HepG2 (cell line): ENCODE measurements around the gene ACTR10. TPM values are rescaled to one million over a fixed set of nuclear protein-coding genes. Genes with fewer than 3 reads are reported as not detected.
A peak's percentile ranks its signal among the peaks of the same experiment; 100 is the strongest.
"Not testable (repeated sequence)": the region's sequence is repeated elsewhere in the genome, so short reads cannot be mapped to it uniquely, and the experiment has no call there.

Source experiments
- ATAC-seq: fragments of 200-7000 bp; cut with Tn5 transposase; 3 replicates; pipeline ENCODE4 v1.9.1; 2020; ENCODE audit warnings: mild to moderate bottlenecking, moderate library complexity
- BruUV-seq: library from RNA; stranded (reverse); fragments of 400-500 nt; replicated peaks from 2 replicates; lab custom pipeline; 2021; lab: Mats Ljungman, UMichigan
- CTCF ChIA-PET: fragments of 300-600 bp; formaldehyde crosslinking; extraction: SDS; loops from one replicate; lab custom pipeline; 2021; ENCODE audit warnings: low total read pairs, inconsistent platforms, low intra/inter-chr PET ratio; lab: Yijun Ruan, JAX
- POLR2A ChIA-PET: fragments of 350-600 bp; sonication (Branson Sonifier 250); formaldehyde crosslinking; loops from one replicate; lab custom pipeline; 2020; ENCODE audit warnings: antibody characterized with exemption, inconsistent platforms; lab: Yijun Ruan, JAX
- DNase-seq: peaks from one replicate; pipeline ENCODE4 v3.0.0-alpha.2; 2015; ENCODE audit warnings: low spot score
- FAIRE-seq: peaks from 3 replicates; lab custom pipeline; 2011; peaks lifted over from hg19 to GRCh38; lab: Jason Lieb, UNC
- H2AFZ ChIP-seq: one replicate; pipeline ENCODE4 v1.6.1; 2011; ENCODE audit warnings: low read length, inconsistent platforms
- H3K27ac ChIP-seq: fragments of 300-600 bp; 3 replicates; pipeline ENCODE4 v1.8.0; 2011; ENCODE audit warnings: mixed run types, mild to moderate bottlenecking, mixed read lengths, low read length, inconsistent platforms; ENCODE audit not compliant: insufficient read depth; ENCODE audit errors: extremely low read length
- H3K27me3 ChIP-seq, 2 experiments: fragments of 200-600 bp in 1 of 2; 2 replicates in 1 of 2; 3 replicates in 1 of 2; pipeline versions ENCODE4 v1.6.0 to v1.8.0; 2011; ENCODE audit warnings: low read length in 2 of 2, mild to moderate bottlenecking in 2 of 2, moderate library complexity in 2 of 2, inconsistent platforms in 1 of 2; ENCODE audit not compliant: insufficient read depth in 2 of 2, control insufficient read depth in 1 of 2
- H3K36me3 ChIP-seq, 2 experiments: fragments of 200-600 bp in 1 of 2; replicated peaks in 1 of 2; 2 replicates in 1 of 2; 3 replicates in 1 of 2; pipeline versions ENCODE4 v1.5.1 to v1.8.0; 2011; ENCODE audit warnings: low read length in 2 of 2, inconsistent platforms in 1 of 2; ENCODE audit not compliant: insufficient read depth in 2 of 2, control insufficient read depth in 1 of 2
- H3K4me1 ChIP-seq: 2 replicates; pipeline ENCODE4 v1.5.1; 2012; ENCODE audit warnings: low read length, inconsistent platforms; ENCODE audit not compliant: insufficient read depth
- H3K4me2 ChIP-seq: 2 replicates; pipeline ENCODE4 v1.6.0; 2011; ENCODE audit warnings: low read depth, low read length, inconsistent platforms
- H3K4me3 ChIP-seq, 3 experiments: fragments of 200-600 bp in 1 of 3; sonication (generic), shearing (Covaris generic) in 1 of 3; replicated peaks in 1 of 3; 2 replicates each; pipeline ENCODE4 v1.5.1; 2011 to 2016; ENCODE audit warnings: low read length in 3 of 3, inconsistent platforms in 2 of 3, low read depth in 2 of 3, mild to moderate bottlenecking in 2 of 3, control low read depth in 1 of 3, mixed read lengths in 1 of 3; ENCODE audit not compliant: insufficient read depth in 1 of 3
- H3K79me2 ChIP-seq: one replicate; pipeline ENCODE4 v1.6.1; 2011; ENCODE audit warnings: low read length, inconsistent platforms; ENCODE audit not compliant: insufficient read depth
- H3K9ac ChIP-seq: 2 replicates; pipeline ENCODE4 v1.6.0; 2011; ENCODE audit warnings: mild to moderate bottlenecking, low read depth, low read length, inconsistent platforms; ENCODE audit not compliant: insufficient read depth
- H3K9me3 ChIP-seq: 2 replicates; pipeline ENCODE4 v1.5.1; 2012; ENCODE audit warnings: mild to moderate bottlenecking, low read length
- H4K20me1 ChIP-seq: 2 replicates; pipeline ENCODE4 v1.6.0; 2011; ENCODE audit warnings: inconsistent platforms, mild to moderate bottlenecking, low read length, moderate library complexity; ENCODE audit not compliant: insufficient read depth
- AGO2 ChIP-seq: fragments of 200-400 bp; formaldehyde crosslinking; optimal IDR thresholded peaks from 2 replicates; pipeline ENCODE3; 2017; ENCODE audit warnings: mild to moderate bottlenecking, low read depth, low read length, moderate library complexity
- MIXL1 ChIP-seq: IDR thresholded peaks from 2 replicates; pipeline ENCODE4 v1.6.1; 2016
- ZNF362 ChIP-seq: sonication (generic); formaldehyde crosslinking; IDR thresholded peaks from 2 replicates; pipeline ENCODE4 v1.4.0; 2020; ENCODE audit warnings: missing genetic modification reagents, mild to moderate bottlenecking, borderline replicate concordance
- ZNF850 ChIP-seq: sonication (generic); formaldehyde crosslinking; conservative IDR thresholded peaks from 2 replicates; pipeline ENCODE4 v1.9.0; 2021; ENCODE audit warnings: mild to moderate bottlenecking, missing genetic modification reagents
- WGBS: methylation state at CpG from one replicate; pipeline ENCODE4 v1.1.6; 2017; ENCODE audit warnings: low lambda C conversion rate; 5-methylcytosine and 5-hydroxymethylcytosine counted together
- in situ Hi-C: cut with HindIII; loops from 2 replicates; pipeline ENCODE4 v1.10.0; 2017; ENCODE audit warnings: low pct_unique_long_range_greater_than_20kb; ENCODE audit not compliant: extremely low pct_ligation_motif_present
- intact Hi-C: fragments of 100-400 bp; cut with micrococcal nuclease; formaldehyde crosslinking; loops from one replicate; pipeline ENCODE4 v1.10.0; 2022; ENCODE audit not compliant: unreplicated experiment
- polyA plus RNA-seq, 8 experiments: library from polyadenylated mRNA; depleted of rRNA in 3 of 8; stranded (reverse) in 7 of 8; unstranded in 1 of 8; fragments of >200 nt; fragmentation: Illumina TruSeq in 4 of 8; extraction: Trizol in 4 of 8; gene quantifications; 2 replicates each; pipeline versions ENCODE4 v1.2.1 to v1.2.3, GENCODE V29; 2011 to 2016; ENCODE audit warnings: low read depth in 4 of 8, missing spikeins in 1 of 8, mixed read lengths in 1 of 8; ENCODE audit not compliant: insufficient read depth in 1 of 8
- total RNA-seq, 5 experiments: library from RNA; depleted of rRNA; stranded (reverse); fragments of >200 nt; fragmentation: Illumina TruSeq; extraction: Trizol; gene quantifications; 2 replicates each; pipeline ENCODE4 v1.2.3, GENCODE V29; 2016; ENCODE audit warnings: low read depth in 1 of 5

ACTR10 gene
- total and polyA plus RNA-seq, 2 of the 13 experiments (the other 11 are each of a cell fraction or from before 2014, with no cell fraction given): 30.0 to 41.3 TPM

DNA sequence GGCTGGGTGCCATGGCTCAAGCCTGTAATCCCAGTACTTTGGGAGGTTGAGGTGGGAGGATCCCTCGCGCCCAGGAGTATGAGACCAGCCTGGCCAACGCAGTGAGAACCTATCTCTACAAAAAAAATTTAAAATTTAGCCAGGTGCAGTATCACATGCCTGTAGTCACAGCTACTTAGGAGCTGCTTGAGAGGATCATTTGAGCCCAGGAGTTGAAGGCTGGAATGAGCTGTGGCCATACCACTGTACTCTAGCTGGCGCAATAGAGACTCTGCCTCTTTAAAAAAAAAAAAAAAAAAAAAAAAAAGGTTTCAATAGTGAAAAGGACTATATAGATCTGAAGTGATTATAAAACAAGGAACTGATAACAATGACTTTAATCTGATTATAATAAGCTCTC is 58.2 kb downstream of the ACTR10 start:
- H3K4me2 ChIP-seq: no peak overlapping the region
- intact Hi-C loops: no loop called here
- over 99% methylated on average over 4 of the region's 4 CpGs for WGBS
- ChIA-PET CTCF (no interaction called here), POLR2A (interaction anchor here (1.0 to 3.0 kb wide), 4 partner anchors 14 to 40 kb away, joined by 3 to 16 read pairs (median 4); partner anchors contain the start of genes ARID4A and PSMA3)
- no peak overlapping the region for H2AFZ ChIP-seq
- H3K79me2 ChIP-seq: peaks cover 7% of the 10 kb centered on the region
- peaks cover 16 to 72% of the 10 kb centered on the region in 2 experiments for H3K36me3 ChIP-seq
- H3K27ac ChIP-seq: no peak overlapping the region
- H3K27me3 ChIP-seq: no peaks in the 10 kb centered on the region
- no peak overlapping the region for H3K4me3 ChIP-seq
- in situ Hi-C loops: no loop called here
- no peak for DNase-seq
- peak; percentile 69 for ATAC-seq
- no peak for TF ChIP-seq MIXL1 (CRISPR knock-in tag)
- peak; percentile 62; the same call in 1 of the 2 replicates for TF ChIP-seq ZNF362 (CRISPR knock-in tag)
- no peak for TF ChIP-seq ZNF850 (CRISPR knock-in tag)
- no peak for FAIRE-seq
- H4K20me1 ChIP-seq: no peaks in the 10 kb centered on the region
- BruUV-seq: no TSS peak
- H3K4me1 ChIP-seq: no peaks in the 10 kb centered on the region
- H3K9ac ChIP-seq: no peak overlapping the region
- no peaks in the 10 kb centered on the region for H3K9me3 ChIP-seq

DNA sequence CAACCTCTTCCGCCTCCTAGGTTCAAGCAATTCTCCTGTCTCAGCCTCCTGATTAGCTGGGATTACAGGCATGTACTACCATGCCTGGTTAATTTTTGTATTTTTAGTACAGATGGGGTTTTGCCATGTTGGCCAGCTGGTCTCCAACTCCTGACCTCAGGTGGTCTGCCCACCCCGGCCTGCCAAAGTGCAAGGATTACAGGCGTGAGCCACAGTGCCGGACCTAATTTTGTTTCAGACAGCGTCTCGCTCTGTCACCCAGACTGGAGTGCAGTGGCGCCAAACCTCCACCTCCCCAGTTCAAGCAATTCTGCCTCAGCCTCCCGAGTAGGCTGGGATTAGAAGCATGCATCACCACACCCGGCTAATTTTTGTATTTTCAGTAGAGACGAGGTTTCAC is 62.1 kb downstream of the ACTR10 start:
- H3K79me2 ChIP-seq, DNase-seq, H3K4me3 ChIP-seq, CTCF ChIA-PET, H2AFZ ChIP-seq, in situ Hi-C loops, ATAC-seq, intact Hi-C loops, H3K27me3 ChIP-seq, H3K9ac ChIP-seq, H3K4me2 ChIP-seq, H3K27ac ChIP-seq, FAIRE-seq, BruUV-seq, H3K4me1 ChIP-seq, H4K20me1 ChIP-seq, H3K9me3 ChIP-seq: not testable (repeated sequence)
- H3K36me3 ChIP-seq: peaks cover 23 to 81% of the 10 kb centered on the region in 2 experiments
- POLR2A ChIA-PET: interaction anchor here (1.6 to 4.2 kb wide), 3 partner anchors 11 to 36 kb away, joined by 3 to 22 read pairs (median 4); partner anchors contain the start of genes ARID4A and PSMA3
- WGBS: 99% methylated on average over 10 of the region's 10 CpGs
- peak; percentile 21 for TF ChIP-seq AGO2
